HG03575 (cell line): ENCODE results near the gene LINGO3.

Experiments used
- ATAC-seq: cut with Tn5 transposase; IDR thresholded peaks from one replicate; pipeline ENCODE4 v1.9.1; 2021; ENCODE audit not compliant: unreplicated experiment, insufficient number of reproducible peaks, low FRiP score; ENCODE audit errors: extremely low read depth

Gene LINGO3

GRCh38 chr19:2340496-2341243, 32.7 kb upstream of the LINGO3 start:
- no peak for ATAC-seq

GRCh38 chr19:2339644-2340310, 31.8 kb upstream of the LINGO3 start:
- ATAC-seq, result no peak

- no peak for ATAC-seq
Measured at GRCh38 chr19:2338751-2339643, 31.0 kb upstream of the LINGO3 start.

GRCh38 chr19:2338055-2338615, 30.2 kb upstream of the LINGO3 start:
- ATAC-seq, result no peak

GRCh38 chr19:2337329-2337707, 29.4 kb upstream of the LINGO3 start:
- ATAC-seq, result no peak

- no peak for ATAC-seq
Measured at GRCh38 chr19:2336528-2337328, 28.8 kb upstream of the LINGO3 start.

GRCh38 chr19:2335848-2336247, 27.9 kb upstream of the LINGO3 start:
- ATAC-seq, result no peak

- no peak for ATAC-seq
Measured at GRCh38 chr19:2334986-2335846, 27.3 kb upstream of the LINGO3 start.

- no peak for ATAC-seq
Measured at GRCh38 chr19:2334426-2334825, 26.5 kb upstream of the LINGO3 start.

- ATAC-seq, result no peak
Measured at GRCh38 chr19:2333807-2334211, 25.9 kb upstream of the LINGO3 start.

- no peak for ATAC-seq
Measured at GRCh38 chr19:2333027-2333806, 25.3 kb upstream of the LINGO3 start.

GRCh38 chr19:2332341-2333026, 24.5 kb upstream of the LINGO3 start:
- ATAC-seq, result no peak

GRCh38 chr19:2331601-2332246, 23.8 kb upstream of the LINGO3 start:
- no peak for ATAC-seq

- ATAC-seq, result no peak
Measured at GRCh38 chr19:2330632-2331284, 22.8 kb upstream of the LINGO3 start.

- ATAC-seq, result no peak
Measured at GRCh38 chr19:2330255-2330631, 22.3 kb upstream of the LINGO3 start.

- ATAC-seq, result no peak
Measured at GRCh38 chr19:2329501-2329916, 21.6 kb upstream of the LINGO3 start.
